GM21723 (cell line): ENCODE results near the gene PCCA.
"Not testable (repeated sequence)": the region's sequence is repeated elsewhere in the genome, so short reads cannot be mapped to it uniquely, and the experiment has no call there.

Experiments
- ATAC-seq: cut with Tn5 transposase; IDR thresholded peaks from one replicate; pipeline ENCODE4 v1.9.1; 2021; ENCODE audit warnings: mild to moderate bottlenecking, moderate library complexity; ENCODE audit not compliant: unreplicated experiment

The PCCA gene

GRCh38 chr13:100300243-100300642 is 211.3 kb downstream of the PCCA start:
- ATAC-seq, result no peak

GRCh38 chr13:100300708-100301107 is 211.8 kb downstream of the PCCA start:
- no peak for ATAC-seq

- ATAC-seq, result no peak
These were observed 212.5 kb downstream of the PCCA start for GRCh38 chr13:100301418-100301817.

- no peak for ATAC-seq
These were observed 213.5 kb downstream of the PCCA start for GRCh38 chr13:100302391-100302790.

- no peak for ATAC-seq
These were observed 215.3 kb downstream of the PCCA start for GRCh38 chr13:100304229-100304628.

- ATAC-seq, result no peak
These were observed 216.5 kb downstream of the PCCA start for GRCh38 chr13:100305398-100305797.

- ATAC-seq, result no peak
These were observed 217.1 kb downstream of the PCCA start for GRCh38 chr13:100306030-100306429.

GRCh38 chr13:100306434-100306999 is 217.6 kb downstream of the PCCA start:
- no peak for ATAC-seq

- ATAC-seq, result no peak
These were observed 225.4 kb downstream of the PCCA start for GRCh38 chr13:100314132-100314910.

GRCh38 chr13:100315522-100315921 is 226.6 kb downstream of the PCCA start:
- no peak for ATAC-seq

GRCh38 chr13:100318473-100318872 is 229.6 kb downstream of the PCCA start:
- ATAC-seq, result not testable (repeated sequence)

GRCh38 chr13:100323937-100324336 is 235.0 kb downstream of the PCCA start:
- ATAC-seq, result no peak

GRCh38 chr13:100330662-100331061 is 241.8 kb downstream of the PCCA start:
- ATAC-seq, result no peak

GRCh38 chr13:100333141-100333540 is 244.2 kb downstream of the PCCA start:
- ATAC-seq, result no peak

- ATAC-seq, result no peak
These were observed 245.3 kb downstream of the PCCA start for GRCh38 chr13:100334214-100334613.

GRCh38 chr13:100336795-100337516 is 248.1 kb downstream of the PCCA start:
- no peak for ATAC-seq

- ATAC-seq, result no peak
These were observed 249.4 kb downstream of the PCCA start for GRCh38 chr13:100338275-100338674.

GRCh38 chr13:100339411-100339940 is 250.6 kb downstream of the PCCA start:
- no peak for ATAC-seq

- no peak for ATAC-seq
These were observed 252.0 kb downstream of the PCCA start for GRCh38 chr13:100340865-100341264.

GRCh38 chr13:100341327-100341726 is 252.4 kb downstream of the PCCA start:
- no peak for ATAC-seq

- ATAC-seq, result no peak
These were observed 255.7 kb downstream of the PCCA start for GRCh38 chr13:100344544-100344943.

- no peak for ATAC-seq
These were observed 259.1 kb downstream of the PCCA start for GRCh38 chr13:100347968-100348367.
